Brain microvascular endothelial cell (primary cell): ENCODE results near the gene NOD2.

Source experiments
- DNase-seq: peaks from one replicate; pipeline ENCODE4 v3.0.0-alpha.2; 2020
- H3K27ac ChIP-seq: fragments of 250-450 bp; sonication (Bioruptor Pico); 2 replicates; pipeline ENCODE4 v1.5.1; 2020; ENCODE audit warnings: mild to moderate bottlenecking, moderate library complexity
- H3K27me3 ChIP-seq: fragments of 250-450 bp; sonication (Bioruptor Pico); replicated peaks from 2 replicates; pipeline ENCODE4 v1.5.1; 2020; ENCODE audit warnings: mild to moderate bottlenecking
- H3K36me3 ChIP-seq: fragments of 250-450 bp; sonication (Bioruptor Pico); replicated peaks from 2 replicates; pipeline ENCODE4 v1.5.1; 2020; ENCODE audit warnings: mild to moderate bottlenecking
- H3K4me3 ChIP-seq: 2 replicates; pipeline ENCODE4 v1.5.1; 2011; ENCODE audit warnings: low read depth, mild to moderate bottlenecking, control low read depth, low read length, moderate library complexity
- CTCF ChIP-seq: IDR thresholded peaks from 2 replicates; pipeline ENCODE4 v1.5.1; 2011; ENCODE audit warnings: low read depth, mild to moderate bottlenecking, moderate library complexity, low read length, control low read depth, inconsistent platforms; ENCODE audit errors: missing control alignments
- in situ Hi-C: cut with HindIII; loops from 2 replicates; pipeline ENCODE4 v1.10.0; 2017; ENCODE audit warnings: low sequenced_read_pairs, low pct_ligation_motif_present

The NOD2 gene

GRCh38 chr16:50683689-50684374 lies 9.6 kb upstream of the NOD2 start:
- TF ChIP-seq CTCF, result no peak
- DNase-seq, result no peak
- in situ Hi-C loops, result no loop called here
- no peaks in the 10 kb centered on the region for H3K36me3 ChIP-seq
- H3K27me3 ChIP-seq, result no peaks in the 10 kb centered on the region
- no peak overlapping the region for H3K4me3 ChIP-seq
- H3K27ac ChIP-seq, result no peak overlapping the region

GRCh38 chr16:50684823-50685461 lies 8.5 kb upstream of the NOD2 start:
- Histone ChIP-seq H3K4me3 (no peak overlapping the region), H3K27me3 (no peaks in the 10 kb centered on the region), H3K27ac (no peak overlapping the region), H3K36me3 (no peaks in the 10 kb centered on the region)
- no peak for DNase-seq
- no peak for TF ChIP-seq CTCF
- in situ Hi-C loops, result no loop called here

GRCh38 chr16:50685462-50686063 lies 7.8 kb upstream of the NOD2 start:
- no peak overlapping the region for H3K4me3 ChIP-seq
- H3K27ac ChIP-seq, result no peak overlapping the region
- in situ Hi-C loops, result no loop called here
- no peak for DNase-seq
- H3K36me3 ChIP-seq, result no peaks in the 10 kb centered on the region
- no peaks in the 10 kb centered on the region for H3K27me3 ChIP-seq
- TF ChIP-seq CTCF, result no peak

- TF ChIP-seq CTCF, result no peak
- H3K4me3 ChIP-seq, result no peak overlapping the region
- in situ Hi-C loops, result no loop called here
- no peak for DNase-seq
- no peak overlapping the region for H3K27ac ChIP-seq
- no peaks in the 10 kb centered on the region for H3K36me3 ChIP-seq
- peaks cover under 1% of the 10 kb centered on the region for H3K27me3 ChIP-seq
These were observed 5.3 kb upstream of the NOD2 start for GRCh38 chr16:50688083-50688482.

- in situ Hi-C loops, result no loop called here
- TF ChIP-seq CTCF, result no peak
- no peak for DNase-seq
- peaks cover 6% of the 10 kb centered on the region for H3K27me3 ChIP-seq
- H3K4me3 ChIP-seq, result no peak overlapping the region
- no peak overlapping the region for H3K27ac ChIP-seq
- no peaks in the 10 kb centered on the region for H3K36me3 ChIP-seq
These were observed 4.5 kb upstream of the NOD2 start for GRCh38 chr16:50688867-50689266.
